Measurements from ENCODE around the gene IGHMBP2. TPM values are rescaled to one million over a fixed set of nuclear protein-coding genes. Genes with fewer than 3 reads are reported as not detected.

IGHMBP2 gene
- total RNA-seq, 3 donors from 2014 or later = 9.8 to 18.4 (median 13.6) TPM

DNA sequence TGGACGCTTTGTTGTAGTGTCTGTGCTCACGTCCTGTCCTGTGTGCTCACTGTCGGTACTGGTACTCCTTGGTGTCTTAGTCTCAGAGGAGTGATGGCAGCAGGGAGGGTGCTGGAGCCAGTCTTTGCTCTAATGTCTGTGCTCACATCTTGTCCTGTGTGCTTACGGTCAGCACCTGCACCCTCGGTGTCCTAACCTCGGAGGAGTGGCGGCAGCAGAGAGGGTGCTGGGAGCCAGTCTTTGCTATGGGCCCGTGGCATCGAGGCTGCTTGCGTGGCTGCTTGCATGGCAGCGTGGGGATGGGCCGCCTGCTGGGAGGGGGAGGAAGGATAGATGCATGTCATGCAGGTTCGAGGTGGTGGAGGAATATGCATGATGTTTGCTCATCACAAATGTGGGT is 12.7 kb downstream of the IGHMBP2 start:
- DNase-seq (ENCODE audit: low spot score in 2 of 2) = no peak
- intact Hi-C loops (cut with DNase I; ENCODE audit: low total_unique reads) = no loop called here
- Histone ChIP-seq H3K27ac (no peak overlapping the region), H3K36me3 (peaks cover 11% of the 10 kb centered on the region), H3K9me3 (no peaks in the 10 kb centered on the region), H3K4me3 (no peak overlapping the region), H3K27me3 (no peaks in the 10 kb centered on the region), H3K4me1 (no peaks in the 10 kb centered on the region)
- TF ChIP-seq POLR2AphosphoS5 (IDR thresholded peaks at IDR 0.05) (no peak), POLR2A (IDR thresholded peaks at IDR 0.05) (no peak)
- TF ChIP-seq, protein P1, sequence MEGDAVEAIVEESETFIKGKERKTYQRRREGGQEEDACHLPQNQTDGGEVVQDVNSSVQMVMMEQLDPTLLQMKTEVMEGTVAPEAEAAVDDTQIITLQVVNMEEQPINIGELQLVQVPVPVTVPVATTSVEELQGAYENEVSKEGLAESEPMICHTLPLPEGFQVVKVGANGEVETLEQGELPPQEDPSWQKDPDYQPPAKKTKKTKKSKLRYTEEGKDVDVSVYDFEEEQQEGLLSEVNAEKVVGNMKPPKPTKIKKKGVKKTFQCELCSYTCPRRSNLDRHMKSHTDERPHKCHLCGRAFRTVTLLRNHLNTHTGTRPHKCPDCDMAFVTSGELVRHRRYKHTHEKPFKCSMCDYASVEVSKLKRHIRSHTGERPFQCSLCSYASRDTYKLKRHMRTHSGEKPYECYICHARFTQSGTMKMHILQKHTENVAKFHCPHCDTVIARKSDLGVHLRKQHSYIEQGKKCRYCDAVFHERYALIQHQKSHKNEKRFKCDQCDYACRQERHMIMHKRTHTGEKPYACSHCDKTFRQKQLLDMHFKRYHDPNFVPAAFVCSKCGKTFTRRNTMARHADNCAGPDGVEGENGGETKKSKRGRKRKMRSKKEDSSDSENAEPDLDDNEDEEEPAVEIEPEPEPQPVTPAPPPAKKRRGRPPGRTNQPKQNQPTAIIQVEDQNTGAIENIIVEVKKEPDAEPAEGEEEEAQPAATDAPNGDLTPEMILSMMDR (IDR thresholded peaks at IDR 0.05) = no peak

DNA sequence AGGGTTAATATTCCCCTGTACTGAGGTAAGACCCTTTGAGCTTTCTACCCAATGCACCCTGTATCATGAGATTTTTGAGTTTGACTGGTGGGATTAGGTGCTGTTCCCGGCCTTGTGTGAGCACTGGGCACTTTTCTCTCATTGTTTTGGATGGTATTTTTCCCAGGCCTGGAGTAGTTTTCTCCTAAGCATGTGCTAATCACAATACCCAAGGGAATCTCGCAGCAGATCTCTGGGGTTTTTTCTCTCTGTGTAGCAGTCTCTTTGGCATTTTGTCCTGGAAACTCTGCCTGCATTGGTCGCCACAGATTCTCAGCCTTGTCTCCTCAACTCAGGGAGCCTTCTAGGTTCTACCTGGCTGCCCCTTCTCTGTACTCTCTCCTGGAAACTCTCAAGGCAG is 19.9 kb downstream of the IGHMBP2 start:
- Histone ChIP-seq H3K27me3 (no peaks in the 10 kb centered on the region), H3K4me3 (no peak overlapping the region), H3K4me1 (no peaks in the 10 kb centered on the region), H3K36me3 (no peaks in the 10 kb centered on the region), H3K27ac (no peak overlapping the region), H3K9me3 (peaks cover 14 to 17% of the 10 kb centered on the region in 2 donors)
- TF ChIP-seq POLR2A (IDR thresholded peaks at IDR 0.05) (no peak), POLR2AphosphoS5 (IDR thresholded peaks at IDR 0.05) (no peak)
- TF ChIP-seq, protein P1 (IDR thresholded peaks at IDR 0.05) = no peak
- no peak for DNase-seq (ENCODE audit: low spot score in 2 of 2)
- intact Hi-C loops (cut with DNase I; ENCODE audit: low total_unique reads) = no loop called here

DNA sequence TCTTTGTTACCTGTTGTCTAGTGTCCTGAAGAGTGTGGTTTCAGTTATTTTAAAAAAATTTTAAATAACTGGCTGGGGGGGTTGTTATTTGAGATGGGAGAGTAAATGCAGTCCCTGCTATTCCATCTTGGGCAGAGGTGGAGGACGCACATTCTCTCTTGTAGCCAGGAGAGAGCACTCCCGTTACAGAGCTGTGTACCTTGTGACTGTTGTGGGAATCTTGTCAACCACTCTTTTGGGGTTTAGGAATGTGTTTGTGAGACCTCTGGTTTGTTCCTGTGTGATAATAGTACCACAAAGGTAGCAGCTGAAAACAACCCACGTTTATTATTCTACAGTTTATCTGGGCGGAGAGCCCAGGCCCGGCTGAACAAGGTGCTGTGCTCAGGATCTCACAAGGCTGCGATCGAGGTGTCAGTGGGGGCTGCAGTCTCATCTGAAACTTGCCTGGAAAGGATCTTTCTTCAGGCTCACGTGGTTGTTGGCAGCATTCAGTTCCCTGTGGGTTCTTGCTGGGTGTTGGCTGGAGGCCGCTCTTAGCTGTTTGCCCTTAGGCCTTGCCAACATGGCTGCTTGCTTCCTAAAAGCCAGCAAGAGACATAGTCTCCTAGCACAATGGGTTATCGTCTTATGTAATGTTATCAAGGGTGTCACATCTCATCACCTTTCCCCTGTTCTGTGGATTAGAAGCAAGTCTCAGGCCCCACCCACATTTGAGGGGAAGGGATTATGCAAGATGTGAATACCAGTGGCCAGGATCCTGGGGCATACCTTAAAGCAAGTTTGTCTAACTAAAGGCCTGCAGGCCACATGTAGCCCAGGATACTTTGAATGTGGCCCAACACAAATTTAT is 20.6 kb downstream of the IGHMBP2 start:
- no peak for TF ChIP-seq POLR2AphosphoS5 (IDR thresholded peaks at IDR 0.05)
- no peak for TF ChIP-seq POLR2A (IDR thresholded peaks at IDR 0.05)
- TF ChIP-seq, protein P1 (IDR thresholded peaks at IDR 0.05) = no peak
- no peaks in the 10 kb centered on the region for H3K4me1 ChIP-seq
- H3K4me3 ChIP-seq = no peak overlapping the region
- intact Hi-C loops (cut with DNase I; ENCODE audit: low total_unique reads) = no loop called here
- no peak for DNase-seq (ENCODE audit: low spot score in 2 of 2)
- H3K27me3 ChIP-seq = no peaks in the 10 kb centered on the region
- peaks cover 14 to 17% of the 10 kb centered on the region in 2 donors for H3K9me3 ChIP-seq
- H3K27ac ChIP-seq = no peak overlapping the region
- no peaks in the 10 kb centered on the region for H3K36me3 ChIP-seq

DNA sequence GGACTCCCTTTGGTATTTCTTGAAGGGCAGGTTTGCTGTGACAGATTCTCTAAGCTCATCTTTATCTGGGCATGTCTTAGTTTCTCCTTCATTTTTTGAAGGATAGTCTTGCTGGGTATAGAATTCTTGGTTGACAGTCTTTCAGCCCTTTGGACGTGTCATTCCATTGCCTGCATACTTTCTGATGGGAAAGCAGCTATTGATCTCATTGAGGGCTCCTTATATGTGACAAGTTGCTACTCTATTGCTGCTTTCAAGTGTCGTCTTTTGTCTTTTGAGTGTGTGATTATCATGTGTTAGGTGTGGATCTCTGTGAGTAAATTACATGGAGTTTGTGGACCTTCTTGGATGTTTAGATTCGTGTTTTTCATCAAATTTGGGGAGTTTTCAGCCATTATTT is 21.9 kb downstream of the IGHMBP2 start:
- H3K27ac ChIP-seq = no peak overlapping the region
- H3K9me3 ChIP-seq = peaks cover 14 to 17% of the 10 kb centered on the region in 2 donors
- intact Hi-C loops (cut with DNase I; ENCODE audit: low total_unique reads) = no loop called here
- H3K4me1 ChIP-seq = no peaks in the 10 kb centered on the region
- no peak for DNase-seq (ENCODE audit: low spot score in 2 of 2)
- no peaks in the 10 kb centered on the region for H3K27me3 ChIP-seq
- no peaks in the 10 kb centered on the region for H3K36me3 ChIP-seq
- H3K4me3 ChIP-seq = no peak overlapping the region
- TF ChIP-seq POLR2A (IDR thresholded peaks at IDR 0.05) = no peak
- TF ChIP-seq, protein P1 (IDR thresholded peaks at IDR 0.05) = no peak
- TF ChIP-seq POLR2AphosphoS5 (IDR thresholded peaks at IDR 0.05) = no peak
